Keratinocyte (primary cell): ENCODE measurements around the gene CROT.

Experiments
- CTCF ChIP-seq, 3 experiments: IDR thresholded peaks in 1 of 3; conservative IDR thresholded peaks in 1 of 3; optimal IDR thresholded peaks in 1 of 3; 2 replicates in 2 of 3; 3 replicates in 1 of 3; pipeline versions ENCODE3 to v1.5.1; 2011; ENCODE audit warnings: low read length in 3 of 3, mild to moderate bottlenecking in 3 of 3, moderate library complexity in 2 of 3, control low read depth in 1 of 3, inconsistent platforms in 1 of 3; ENCODE audit not compliant: insufficient read depth in 2 of 3; ENCODE audit errors: extremely low read depth in 1 of 3
- EZH2 ChIP-seq: IDR thresholded peaks from one replicate; pipeline ENCODE4 v1.6.1; 2012; ENCODE audit warnings: inconsistent platforms, mild to moderate bottlenecking, low read length, moderate library complexity

- TF ChIP-seq EZH2, result no peak
- TF ChIP-seq CTCF (optimal IDR thresholded peaks at IDR 0.05 in 1 of 3, IDR thresholded peaks at IDR 0.05 in 1 of 3, conservative IDR thresholded peaks at IDR 0.05 in 1 of 3; ENCODE audit: extremely low read depth in 1 of 3, insufficient read depth in 2 of 3, low read length in 3 of 3), result no peak
These were observed 34.6 kb upstream of the CROT start for GRCh38 chr7:87310790-87311419.
